DMS79 treated with DMSO at 0.1 percent for 48 hours (cell line): ENCODE measurements around the gene KRTAP12-1.
"Not testable (repeated sequence)": the region's sequence is repeated elsewhere in the genome, so short reads cannot be mapped to it uniquely, and the experiment has no call there.

Source experiments
- DNase-seq: peaks from one replicate; lab custom pipeline; 2025; lab: John Stamatoyannopoulos, UW

Gene KRTAP12-1

DNA sequence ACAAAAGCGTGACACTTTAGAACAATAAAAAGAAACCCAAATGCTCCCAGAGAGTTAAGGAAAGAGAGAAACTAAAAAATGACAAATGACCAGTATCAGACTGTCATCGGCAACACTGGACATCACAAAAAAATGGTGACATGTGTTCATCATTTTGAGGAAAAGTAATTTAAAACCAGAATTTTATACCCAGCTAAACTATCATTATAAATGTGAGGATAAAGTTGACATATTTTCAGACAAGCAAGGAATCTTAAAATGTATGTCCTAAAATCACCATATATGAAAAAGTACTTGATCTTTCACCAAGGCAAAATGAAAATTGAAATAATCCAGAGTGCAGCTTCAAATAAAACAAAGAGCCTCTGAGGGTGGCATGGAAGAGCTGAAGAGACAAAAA lies 37.1 kb downstream of the KRTAP12-1 start:
- DNase-seq: no peak

DNA sequence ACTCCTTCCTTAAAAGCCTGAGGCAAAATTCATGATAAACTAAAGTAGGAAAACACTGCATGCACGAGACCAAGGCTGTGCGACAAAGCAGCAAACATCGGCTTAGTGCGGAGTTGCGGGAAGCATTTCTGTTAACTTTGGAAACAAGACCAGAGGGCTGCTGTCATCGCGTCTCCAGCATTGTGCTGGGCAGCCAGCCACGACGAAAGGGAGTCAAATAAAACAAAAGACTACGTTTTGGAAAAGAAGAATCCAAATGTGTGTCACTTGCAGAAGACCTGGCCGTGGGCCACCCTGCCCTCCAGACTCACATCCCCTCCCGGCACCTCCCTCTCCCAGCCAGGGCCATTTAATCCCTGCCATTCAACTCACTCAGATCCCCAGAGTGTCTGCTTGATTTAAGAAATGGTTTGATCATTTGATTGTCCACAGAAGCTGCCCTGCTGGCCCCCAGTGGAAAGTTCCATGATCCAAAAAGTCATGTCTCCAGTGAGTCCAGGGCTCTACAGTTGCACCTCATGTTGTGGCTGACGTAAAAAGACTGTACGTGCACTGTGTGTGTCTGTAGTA lies 38.1 kb downstream of the KRTAP12-1 start:
- no peak for DNase-seq

DNA sequence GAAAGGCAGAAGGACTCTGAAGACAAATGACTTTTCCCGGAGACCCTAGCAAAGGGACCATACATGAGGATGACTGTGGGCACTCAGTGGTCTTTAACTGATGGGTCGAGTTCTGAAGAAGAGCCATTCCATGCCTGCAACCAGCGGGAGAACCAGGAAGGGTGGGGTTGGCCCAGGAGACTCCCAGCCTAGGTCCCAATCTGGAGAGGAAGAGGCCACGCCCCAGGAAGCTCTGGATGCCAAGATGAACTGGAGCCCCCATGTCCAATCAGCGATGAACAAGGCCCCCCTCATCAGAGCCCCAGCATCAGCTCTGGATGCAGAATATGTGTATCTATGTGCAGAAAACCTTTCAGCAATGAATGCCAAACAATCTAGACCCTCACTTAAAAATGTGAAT lies 41.2 kb downstream of the KRTAP12-1 start:
- no peak for DNase-seq

DNA sequence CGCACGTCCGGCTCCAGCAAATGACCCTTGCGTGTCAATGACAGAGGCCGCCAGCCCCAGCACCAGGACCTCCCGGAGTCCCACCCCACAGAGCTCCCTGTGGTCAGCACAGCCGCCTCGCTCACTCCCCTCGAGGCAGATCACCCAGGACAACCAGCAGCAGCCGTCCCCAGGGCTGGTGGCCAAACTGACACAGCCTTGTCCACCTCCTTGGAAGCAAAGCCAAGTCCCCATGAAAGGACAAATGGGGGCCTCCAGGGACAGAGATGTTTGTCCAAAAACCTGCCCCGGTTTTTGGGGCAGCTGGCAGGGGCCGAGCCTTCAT lies 42.7 kb downstream of the KRTAP12-1 start:
- DNase-seq: no peak

DNA sequence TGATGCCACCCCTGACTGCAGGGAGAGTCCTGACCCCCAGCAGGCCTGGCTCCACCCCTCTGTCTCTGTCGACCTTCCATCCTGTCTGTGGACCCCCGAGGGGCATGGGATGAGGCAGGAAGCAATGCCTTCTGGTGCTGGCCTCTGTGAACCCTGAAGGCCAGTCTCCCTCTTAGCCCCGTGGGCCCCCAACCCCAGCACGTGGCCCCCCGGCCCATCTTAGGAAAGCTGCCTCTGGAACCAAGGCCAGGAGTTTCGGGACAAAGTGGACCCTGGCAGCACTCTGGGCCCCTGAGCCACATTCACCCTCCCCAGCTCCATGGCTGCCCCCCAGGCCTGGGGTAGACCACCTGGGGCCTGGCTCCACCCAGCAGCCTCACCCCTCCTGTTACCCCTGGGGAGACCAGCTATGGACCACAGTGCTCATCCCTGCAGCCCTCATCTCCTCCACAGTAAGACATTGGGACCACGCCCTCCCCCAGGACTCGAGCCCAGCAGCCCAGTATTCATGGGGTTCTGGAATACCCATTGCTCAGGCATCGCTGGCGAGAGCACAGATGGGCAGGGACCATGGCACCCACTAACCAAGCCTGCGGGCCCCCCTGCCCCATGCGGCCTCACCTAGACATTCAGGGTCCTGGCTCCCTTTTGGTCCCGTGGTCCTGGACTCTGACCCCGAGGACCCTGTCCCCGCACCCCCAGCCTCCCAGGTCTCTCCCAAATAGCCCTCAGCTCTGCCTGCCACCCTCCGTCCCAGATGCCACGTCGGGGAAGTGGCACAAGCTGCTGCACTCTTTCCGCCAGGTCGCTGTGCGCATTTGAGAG lies 43.2 kb downstream of the KRTAP12-1 start:
- not testable (repeated sequence) for DNase-seq

DNA sequence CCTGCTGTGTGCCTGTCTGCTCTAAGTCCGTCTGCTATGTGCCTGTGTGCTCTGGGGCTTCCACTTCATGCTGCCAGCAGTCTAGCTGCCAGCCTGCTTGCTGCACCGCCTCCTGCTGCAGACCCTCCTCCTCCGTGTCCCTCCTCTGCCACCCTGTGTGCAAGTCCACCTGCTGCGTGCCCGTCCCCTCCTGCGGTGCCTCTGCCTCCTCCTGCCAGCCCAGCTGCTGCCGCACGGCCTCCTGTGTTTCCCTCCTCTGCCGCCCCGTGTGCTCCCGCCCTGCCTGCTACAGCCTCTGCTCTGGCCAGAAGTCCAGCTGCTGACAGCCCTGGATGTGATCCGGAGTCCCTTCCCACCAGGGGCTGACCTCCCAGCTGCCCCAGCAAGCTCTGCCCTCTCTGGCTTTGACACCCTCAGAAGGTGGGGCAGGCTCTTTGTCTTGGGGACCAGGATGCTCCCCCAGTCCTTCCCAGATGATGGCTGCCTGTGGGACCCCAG lies 44.1 kb downstream of the KRTAP12-1 start:
- DNase-seq: not testable (repeated sequence)

DNA sequence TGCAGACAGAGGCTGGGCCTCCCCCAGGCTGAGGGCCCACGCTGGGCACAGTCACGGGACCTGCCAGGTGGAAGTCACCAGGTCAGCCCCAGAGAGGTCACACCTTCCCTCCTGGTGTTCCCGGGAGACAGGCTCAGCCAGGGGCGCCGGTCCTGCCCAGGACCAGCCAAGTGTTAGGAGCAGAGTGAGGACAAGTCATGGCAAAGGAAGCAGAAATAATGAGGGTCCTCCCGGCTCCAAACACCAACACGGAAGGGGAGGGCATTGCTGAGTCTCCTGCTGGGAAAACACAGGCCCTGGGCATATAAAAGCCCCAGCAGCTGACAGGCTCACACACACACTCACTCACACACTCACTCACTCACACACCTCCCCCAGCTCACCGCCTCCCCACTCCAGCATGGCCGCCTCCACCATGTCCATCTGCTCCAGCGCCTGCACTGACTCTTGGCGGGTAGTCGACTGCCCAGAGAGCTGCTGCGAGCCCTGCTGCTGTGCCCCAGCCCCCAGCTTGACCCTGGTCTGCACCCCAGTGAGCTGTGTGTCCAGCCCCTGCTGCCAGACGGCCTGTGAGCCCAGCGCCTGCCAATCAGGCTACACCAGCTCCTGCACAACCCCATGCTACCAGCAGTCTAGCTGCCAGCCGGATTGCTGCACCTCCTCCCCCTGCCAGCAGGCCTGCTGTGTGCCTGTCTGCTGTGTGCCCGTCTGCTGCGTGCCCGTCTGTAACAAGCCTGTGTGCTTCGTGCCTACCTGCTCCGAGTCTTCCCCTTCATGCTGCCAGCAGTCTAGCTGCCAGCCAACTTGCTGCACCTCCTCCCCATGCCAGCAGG lies 44.7 kb downstream of the KRTAP12-1 start, which contains the start of gene KRTAP10-10:
TSS of gene KRTAP10-10 (plus strand) at position 339 of the 833 bp plus-strand sequence. CDS start at position 401, 62 bp downstream.
- no peak for DNase-seq

DNA sequence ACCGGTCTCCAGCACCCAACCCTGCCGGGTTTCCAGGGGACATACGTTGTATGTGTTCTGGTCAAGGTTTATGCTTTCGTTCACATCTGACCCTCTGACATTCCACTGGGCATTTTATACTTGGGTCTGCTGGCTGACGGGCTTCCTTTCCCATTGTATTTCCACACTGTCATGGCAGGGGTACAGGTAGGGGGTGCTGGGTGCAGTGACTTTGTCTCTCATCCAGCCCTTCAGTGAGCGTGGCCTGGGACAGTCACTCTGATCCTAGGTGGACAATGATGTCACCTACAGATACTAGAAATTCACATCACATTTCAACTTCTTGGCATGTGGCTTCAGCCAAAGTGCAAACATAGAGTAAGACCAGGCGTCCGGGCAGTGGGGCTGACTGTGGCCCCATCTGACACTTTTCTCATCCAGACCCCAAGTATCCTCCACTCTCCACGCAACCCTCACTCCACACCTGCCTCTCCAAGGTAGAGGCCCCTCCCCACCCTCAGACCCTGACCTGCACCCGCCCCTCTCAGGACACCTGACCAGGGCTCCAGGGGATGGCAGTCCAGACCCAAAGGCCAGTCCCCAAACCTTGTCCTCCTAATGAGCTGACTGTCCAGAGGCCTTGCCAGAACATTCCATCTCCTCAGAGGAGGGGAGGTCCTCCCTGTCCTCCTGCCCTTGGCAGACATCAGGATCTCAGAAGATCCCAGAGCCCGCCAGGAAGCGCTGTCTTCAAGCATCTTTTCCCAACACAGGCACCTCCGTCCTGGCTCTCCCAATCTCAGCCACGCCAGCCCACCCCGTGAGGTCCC lies 45.5 kb downstream of the KRTAP12-1 start:
- DNase-seq: no peak

DNA sequence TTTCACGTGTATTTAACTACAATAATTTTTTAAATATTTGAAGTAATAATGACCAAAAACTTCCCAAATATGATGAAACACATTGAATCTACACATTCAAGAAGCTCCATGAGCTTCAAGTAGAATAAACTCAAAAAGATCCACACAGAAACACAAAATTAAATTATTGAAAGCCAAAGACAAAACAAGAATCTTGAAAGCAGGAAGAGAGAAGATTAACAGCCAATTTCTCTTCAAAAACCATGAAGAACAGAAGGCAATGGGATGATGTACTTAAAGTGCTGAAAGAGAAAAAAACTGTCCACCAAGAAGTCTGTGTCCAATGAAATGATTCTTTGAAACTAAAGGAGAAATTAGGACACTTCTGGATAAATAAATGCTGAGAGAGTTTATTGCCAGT lies 49.9 kb downstream of the KRTAP12-1 start:
- no peak for DNase-seq
